GM23248 (cell line): Measurements from ENCODE around the gene DPP10.

Experiments
- EZH2 ChIP-seq: fragments of 200-600 bp; sonication (generic); IDR thresholded peaks from 2 replicates; pipeline ENCODE4 v1.6.1; 2018; ENCODE audit warnings: antibody characterized with exemption, mild to moderate bottlenecking; ENCODE audit not compliant: insufficient read depth, poor library complexity, severe bottlenecking
- EZH2phosphoT487 ChIP-seq: fragments of 200-600 bp; sonication (generic); IDR thresholded peaks from 2 replicates; pipeline ENCODE4 v1.6.1; 2018; ENCODE audit warnings: antibody characterized with exemption, moderate library complexity, mild to moderate bottlenecking, low read depth; ENCODE audit not compliant: insufficient read depth

GRCh38 chr2:115584507-115584906, 1142.1 kb downstream of the DPP10 start:
- TF ChIP-seq EZH2 (no peak), EZH2phosphoT487 (no peak)
